Stimulated activated CD4-positive, alpha-beta T cell treated with anti-CD3 and anti-CD28 coated beads, Interleukin-12 subunit alpha, Interleukin-12 subunit beta, amount 100 ng/mL, for 24 hours (primary cell): Measurements from ENCODE around the gene CRIP3.

Source experiments
- DNase-seq, 2 experiments: peaks; one replicate each; pipeline ENCODE4 v3.0.0-alpha.2; 2020; ENCODE audit warnings: low read depth in 2 of 2

CRIP3 gene

GRCh38 chr6:43273707-43274106 lies 34.9 kb downstream of the CRIP3 start:
- no peak for DNase-seq

GRCh38 chr6:43271944-43272343 lies 36.7 kb downstream of the CRIP3 start:
- DNase-seq: no peak

GRCh38 chr6:43271103-43271815 lies 37.4 kb downstream of the CRIP3 start:
- DNase-seq: no peak

- peak in 1 of 2 experiments; percentile 30 for DNase-seq
Observed at GRCh38 chr6:43269273-43270007, 39.2 kb downstream of the CRIP3 start.

- no peak for DNase-seq
Observed at GRCh38 chr6:43268782-43269272, 39.8 kb downstream of the CRIP3 start.

GRCh38 chr6:43268355-43268700 lies 40.3 kb downstream of the CRIP3 start:
- DNase-seq: no peak

- no peak for DNase-seq
Observed at GRCh38 chr6:43267619-43268354, 40.8 kb downstream of the CRIP3 start.

- DNase-seq: no peak
Observed at GRCh38 chr6:43265564-43265963, 43.1 kb downstream of the CRIP3 start.

GRCh38 chr6:43264599-43265145 lies 44.0 kb downstream of the CRIP3 start:
- DNase-seq: no peak

GRCh38 chr6:43263314-43264178 lies 45.1 kb downstream of the CRIP3 start:
- peak; percentile 53 to 71 for DNase-seq

- no peak for DNase-seq
Observed at GRCh38 chr6:43262780-43263313, 45.8 kb downstream of the CRIP3 start.

- no peak for DNase-seq
Observed at GRCh38 chr6:43262000-43262779, 46.4 kb downstream of the CRIP3 start.

GRCh38 chr6:43261198-43261597 lies 47.4 kb downstream of the CRIP3 start:
- DNase-seq: no peak

GRCh38 chr6:43260791-43261190 lies 47.8 kb downstream of the CRIP3 start:
- no peak for DNase-seq

- no peak for DNase-seq
Observed at GRCh38 chr6:43258807-43259686, 49.6 kb downstream of the CRIP3 start.

- DNase-seq: no peak
Observed at GRCh38 chr6:43258180-43258579, 50.4 kb downstream of the CRIP3 start.

- DNase-seq: no peak
Observed at GRCh38 chr6:43257367-43258145, 51.1 kb downstream of the CRIP3 start.

GRCh38 chr6:43256670-43257366 lies 51.8 kb downstream of the CRIP3 start:
- no peak for DNase-seq
